GM19397 (cell line): ENCODE measurements around the gene ADGRF1.
"Not testable (repeated sequence)": the region's sequence is repeated elsewhere in the genome, so short reads cannot be mapped to it uniquely, and the experiment has no call there.

Source experiments
- ATAC-seq: cut with Tn5 transposase; IDR thresholded peaks from one replicate; pipeline ENCODE4 v1.9.1; 2021; ENCODE audit warnings: mild to moderate bottlenecking, moderate library complexity; ENCODE audit not compliant: unreplicated experiment

Gene ADGRF1

GRCh38 chr6:47023573-47023972 lies 18.6 kb downstream of the ADGRF1 start:
- ATAC-seq = no peak

DNA sequence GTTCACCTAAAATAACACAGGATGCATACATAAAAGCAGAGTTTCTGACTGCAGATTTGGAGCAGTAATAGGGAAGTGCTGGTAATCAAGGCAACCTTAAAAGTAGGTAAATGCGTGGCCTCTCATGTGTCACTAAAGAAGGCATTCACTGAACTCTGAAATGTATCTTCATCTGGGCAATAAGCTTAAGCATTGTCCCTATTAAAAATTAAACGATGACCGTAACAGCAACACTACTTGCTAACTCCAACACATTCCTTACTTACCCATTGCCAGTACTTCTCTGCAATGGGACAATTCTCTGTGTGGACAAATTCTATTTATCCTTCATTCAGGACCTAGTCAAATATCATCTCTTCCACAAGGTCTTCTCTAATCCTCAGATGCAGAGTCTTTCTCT lies 19.9 kb downstream of the ADGRF1 start:
- ATAC-seq = no peak

DNA sequence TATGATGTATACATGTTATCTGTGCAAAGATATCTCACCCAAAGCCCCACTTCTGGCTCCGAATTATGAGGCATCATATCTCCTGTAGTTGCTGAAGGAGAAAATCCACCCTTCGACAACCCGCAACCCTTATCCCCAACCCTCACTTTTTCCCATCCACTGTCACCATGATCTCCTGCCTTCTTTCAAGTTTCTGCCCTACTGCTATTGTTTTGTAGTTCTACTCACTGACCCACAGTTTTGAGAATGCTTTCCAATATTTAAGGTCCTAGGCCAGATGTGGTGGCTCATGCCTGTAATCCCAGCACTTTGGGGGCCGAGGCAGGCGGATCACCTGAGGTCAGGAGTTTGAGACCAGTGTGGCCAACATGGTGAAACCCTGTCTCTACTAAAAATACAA lies 22.2 kb downstream of the ADGRF1 start:
- ATAC-seq = no peak

- no peak for ATAC-seq
Observed at GRCh38 chr6:47016909-47017308, 25.2 kb downstream of the ADGRF1 start.

DNA sequence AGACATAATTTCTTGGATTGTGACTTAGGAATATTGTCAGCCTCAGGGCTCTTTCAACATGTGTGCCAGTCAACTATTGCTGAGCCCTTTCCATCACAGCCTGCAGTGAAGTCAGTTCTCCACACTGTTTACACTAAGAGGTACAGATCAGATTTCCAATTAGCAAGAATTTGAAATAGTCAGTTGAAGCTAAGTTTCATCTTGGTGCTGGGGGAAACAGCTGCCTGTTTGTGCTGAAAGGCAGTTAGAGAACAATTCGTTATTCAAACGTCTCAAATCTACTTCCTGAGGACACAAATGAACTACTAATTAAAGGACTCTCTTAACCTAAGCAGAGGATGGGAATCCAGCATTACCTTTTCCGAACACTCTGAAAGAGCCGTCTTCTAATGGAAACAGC lies 25.9 kb downstream of the ADGRF1 start:
- ATAC-seq = no peak

DNA sequence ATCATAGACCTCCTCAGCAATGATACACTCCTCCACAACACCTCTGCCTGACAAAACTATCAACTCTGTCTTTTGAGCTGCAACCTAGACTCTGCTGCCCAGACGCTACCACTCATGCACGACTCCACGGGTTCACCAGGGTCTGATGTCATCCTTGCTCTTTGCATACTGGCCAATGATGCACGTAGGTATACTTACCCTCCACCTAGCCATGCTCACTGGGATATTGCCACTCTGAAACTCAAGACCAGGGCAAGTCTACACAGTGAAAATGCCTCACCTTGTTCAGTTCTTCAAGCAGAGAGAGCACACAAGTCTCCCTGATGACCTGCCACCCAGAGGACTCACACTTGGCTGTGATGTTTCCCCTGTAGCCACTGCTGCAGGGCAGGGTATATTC lies 27.7 kb downstream of the ADGRF1 start:
- no peak for ATAC-seq

GRCh38 chr6:47009583-47009982 lies 32.5 kb downstream of the ADGRF1 start:
- no peak for ATAC-seq

- ATAC-seq = no peak
Observed at GRCh38 chr6:47008397-47008763, 33.8 kb downstream of the ADGRF1 start.

GRCh38 chr6:47007657-47008396 lies 34.3 kb downstream of the ADGRF1 start:
- no peak for ATAC-seq

DNA sequence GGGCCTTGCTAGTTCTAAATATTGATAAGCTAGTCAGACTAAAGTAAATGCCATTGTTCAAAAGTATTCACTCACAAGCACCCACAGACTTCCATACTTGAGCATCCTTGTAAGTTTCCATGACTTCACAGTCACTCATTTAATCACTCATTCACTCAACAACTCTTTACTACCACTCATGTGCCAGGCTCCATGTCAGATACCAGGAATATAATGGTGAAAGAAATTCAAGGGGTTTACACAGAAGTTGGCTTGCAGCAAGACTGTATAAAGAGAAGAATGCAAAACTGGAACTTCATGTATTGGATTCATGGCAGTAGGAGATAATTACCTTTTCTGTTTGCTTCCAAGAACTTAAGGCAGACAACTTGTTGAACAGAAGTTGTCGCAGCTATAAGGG lies 36.6 kb downstream of the ADGRF1 start:
- ATAC-seq = no peak

DNA sequence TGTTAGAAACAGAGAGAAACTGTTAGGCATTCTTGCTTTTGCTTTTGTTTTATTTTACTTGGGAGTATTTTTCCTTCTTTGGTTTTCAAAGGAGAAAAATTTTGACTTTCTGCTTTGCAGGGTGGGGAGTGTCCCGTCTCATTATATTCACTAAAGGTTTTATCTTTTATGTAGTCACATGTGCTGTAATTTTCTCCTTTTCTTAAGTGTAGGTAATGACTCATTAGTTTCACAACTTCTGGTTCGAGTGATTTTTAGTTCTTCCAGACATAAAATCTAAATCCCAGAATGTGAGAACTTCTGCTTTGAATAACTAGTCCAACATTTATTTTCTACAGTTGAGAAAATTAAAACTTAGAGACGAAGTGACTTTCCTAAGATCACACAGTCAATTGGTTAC lies 37.7 kb downstream of the ADGRF1 start:
- no peak for ATAC-seq

GRCh38 chr6:47000842-47001241 lies 41.3 kb downstream of the ADGRF1 start:
- no peak for ATAC-seq

GRCh38 chr6:46998436-46999017 lies 43.6 kb downstream of the ADGRF1 start:
- ATAC-seq = no peak

GRCh38 chr6:46997646-46998045 lies 44.5 kb downstream of the ADGRF1 start:
- no peak for ATAC-seq

DNA sequence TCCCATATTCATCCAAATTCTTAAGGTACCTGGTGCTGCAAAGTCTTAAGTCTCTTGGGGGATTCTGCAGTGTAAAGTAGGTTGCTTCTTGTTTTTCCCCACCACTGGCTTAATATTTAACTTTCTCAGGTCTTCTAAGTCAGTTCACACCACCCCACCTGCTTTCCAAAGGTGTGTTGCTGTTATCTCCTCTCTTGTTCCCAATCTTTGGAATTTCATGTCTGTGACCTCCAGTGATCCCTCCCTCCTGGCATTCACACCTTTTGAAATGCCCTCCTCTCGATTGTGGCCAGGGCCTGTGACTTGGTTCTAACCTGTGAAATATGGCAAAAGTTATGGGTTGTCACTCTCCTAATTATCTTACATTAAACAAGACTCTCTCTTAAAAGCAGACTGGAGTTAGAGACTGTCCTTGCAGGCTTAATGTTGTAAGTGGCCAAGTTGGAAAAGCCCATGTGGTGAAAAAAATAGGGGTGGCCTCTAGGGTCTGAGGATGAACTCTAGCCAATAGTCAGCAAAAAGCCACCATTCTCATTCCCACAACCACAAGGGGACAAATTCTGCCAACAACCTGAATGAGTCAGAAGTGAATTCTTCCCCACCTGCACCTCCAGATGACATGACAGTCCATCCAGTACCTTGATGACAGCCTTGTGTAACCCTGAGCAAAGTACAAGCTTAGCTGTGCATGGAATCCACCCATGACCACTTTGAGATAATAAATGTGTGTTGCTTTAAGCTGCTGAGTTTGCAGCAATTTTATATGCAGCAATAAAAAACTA lies 45.1 kb downstream of the ADGRF1 start:
- no peak for ATAC-seq

DNA sequence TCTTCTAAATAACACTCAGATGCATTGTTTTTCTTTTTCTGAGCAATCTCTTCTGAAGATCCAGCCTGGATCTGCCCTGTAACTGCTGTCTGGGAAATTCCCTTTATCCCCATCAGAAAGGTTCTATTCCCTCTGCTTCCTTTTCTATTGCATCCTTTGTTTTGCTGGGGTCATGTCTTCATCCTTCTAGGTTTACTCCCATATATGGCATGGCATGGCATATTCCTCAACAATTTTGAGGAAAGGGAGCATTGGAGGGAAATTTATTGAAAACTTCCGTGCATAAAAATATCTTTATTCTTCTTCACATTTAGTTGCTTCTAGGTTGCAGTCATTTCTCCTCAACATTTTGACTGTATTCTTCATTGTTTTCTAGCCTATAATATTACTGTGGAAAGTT lies 47.2 kb downstream of the ADGRF1 start:
- no peak for ATAC-seq

- no peak for ATAC-seq
Observed at GRCh38 chr6:46993846-46994245, 48.3 kb downstream of the ADGRF1 start.

GRCh38 chr6:46992391-46992790 lies 49.7 kb downstream of the ADGRF1 start:
- ATAC-seq = not testable (repeated sequence)

DNA sequence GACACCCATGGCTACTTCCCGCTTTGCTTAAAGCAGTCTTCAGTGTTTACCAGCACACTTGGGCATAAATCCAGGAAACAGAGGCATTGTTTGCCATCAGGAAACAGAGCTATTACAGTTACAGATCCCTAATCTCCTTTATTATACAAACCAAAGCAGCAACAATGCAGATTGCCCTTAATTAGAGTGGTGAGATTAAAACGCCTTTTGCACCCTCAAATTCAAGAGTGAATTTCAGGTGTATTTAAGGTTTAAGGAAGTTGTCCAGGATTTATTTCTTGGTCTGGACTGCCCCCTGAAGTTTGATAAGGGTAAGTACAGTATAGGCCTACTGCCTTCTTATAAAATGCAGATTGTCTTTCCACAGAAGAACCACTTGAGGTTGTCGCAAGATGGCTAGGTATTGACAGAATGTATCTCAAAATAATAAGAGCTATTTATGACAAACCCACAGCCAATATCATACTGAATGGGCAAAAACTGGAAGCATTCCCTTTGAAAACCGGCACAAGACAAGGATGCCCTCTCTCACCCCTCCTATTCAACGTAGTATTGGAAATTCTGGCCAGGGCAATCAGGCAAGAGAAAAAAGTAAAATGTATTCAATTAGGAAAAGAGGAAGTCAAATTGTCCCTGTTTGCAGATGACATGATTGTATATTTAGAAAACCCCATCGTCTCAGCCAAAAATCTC lies 51.2 kb downstream of the ADGRF1 start:
- ATAC-seq = not testable (repeated sequence)

GRCh38 chr6:46990031-46990644 lies 52.0 kb downstream of the ADGRF1 start:
- ATAC-seq = no peak

DNA sequence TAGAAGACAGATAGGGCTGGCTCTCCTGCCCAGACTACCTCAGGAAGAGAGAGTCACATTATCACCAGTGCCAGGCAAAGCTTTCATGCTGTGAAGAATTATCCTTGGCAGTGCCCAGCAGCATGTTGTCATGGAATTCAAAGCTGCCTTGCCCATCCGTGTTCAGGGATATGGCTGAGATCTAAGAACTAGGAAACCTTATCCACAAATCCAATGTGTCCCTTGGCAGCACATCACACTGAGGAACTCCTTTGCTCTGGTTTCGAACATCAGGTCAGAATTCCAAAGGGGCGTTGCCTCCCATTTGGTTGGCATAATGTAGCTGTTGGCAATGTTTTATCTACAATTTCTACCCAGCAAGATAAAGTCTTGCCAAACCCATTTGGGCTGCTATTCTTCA lies 52.7 kb downstream of the ADGRF1 start:
- ATAC-seq = no peak
